GM12892 (cell line): ENCODE data around the gene TMCC1.

Source experiments
- POLR2A ChIP-seq: IDR thresholded peaks from 2 replicates; pipeline ENCODE4 v1.6.1; 2011; ENCODE audit warnings: low read depth, low read length, control low read depth
- POLR2AphosphoS5 ChIP-seq: IDR thresholded peaks from 2 replicates; pipeline ENCODE4 v1.6.1; 2011; ENCODE audit warnings: low read depth, low read length, control low read depth
- TAF1 ChIP-seq: IDR thresholded peaks from 2 replicates; pipeline ENCODE4 v1.6.1; 2011; ENCODE audit warnings: low read depth, mild to moderate bottlenecking, control low read depth, low read length, borderline replicate concordance

DNA sequence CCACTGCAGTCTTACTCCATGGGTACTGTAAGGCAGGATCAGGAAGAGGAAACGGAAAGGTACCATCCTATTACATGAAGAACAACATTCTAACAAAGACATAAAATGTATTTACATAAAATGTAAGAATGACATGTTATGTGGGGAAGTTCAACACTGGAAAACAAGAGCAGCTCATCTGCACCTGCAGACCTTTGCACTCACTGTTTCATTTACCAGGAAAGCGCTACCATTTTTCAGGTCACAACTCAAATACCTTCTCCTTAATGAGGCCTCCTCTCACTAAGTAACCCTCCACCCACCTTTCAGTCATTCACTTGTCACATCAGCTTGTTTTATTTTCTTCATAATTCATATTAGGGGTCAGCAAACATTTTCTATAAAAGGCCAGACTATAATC lies 2.6 kb downstream of the TMCC1 start:
- TF ChIP-seq POLR2A (no peak), POLR2AphosphoS5 (no peak), TAF1 (no peak)
